ENCODE measurements around the gene CREM. TPM values are rescaled to one million over a fixed set of nuclear protein-coding genes. Genes with fewer than 3 reads are reported as not detected.

Gene CREM
- total and polyA plus RNA-seq, 2 experiments from 2014 or later = 41.9 to 53.2 TPM

DNA sequence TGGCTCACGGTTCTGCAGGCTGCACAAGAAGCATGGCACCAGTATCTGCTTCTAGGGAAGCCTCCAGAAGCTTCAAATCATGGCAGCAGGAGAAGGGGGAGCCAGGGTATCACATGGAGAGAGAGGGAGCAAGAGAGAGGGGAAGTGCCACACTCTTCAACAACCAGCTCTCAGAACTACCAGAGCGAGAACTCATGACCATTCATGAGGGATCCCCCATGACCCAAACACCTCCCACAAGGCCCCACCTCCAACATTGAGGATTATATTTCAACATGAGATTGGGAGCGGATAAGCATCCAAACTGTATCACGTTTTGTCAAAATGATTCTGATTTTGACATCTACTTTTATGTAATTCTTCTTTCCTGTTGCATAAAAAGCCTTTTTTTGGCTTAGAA is 38.5 kb downstream of the CREM start:
- no peak overlapping the region for H3K4me3 ChIP-seq

DNA sequence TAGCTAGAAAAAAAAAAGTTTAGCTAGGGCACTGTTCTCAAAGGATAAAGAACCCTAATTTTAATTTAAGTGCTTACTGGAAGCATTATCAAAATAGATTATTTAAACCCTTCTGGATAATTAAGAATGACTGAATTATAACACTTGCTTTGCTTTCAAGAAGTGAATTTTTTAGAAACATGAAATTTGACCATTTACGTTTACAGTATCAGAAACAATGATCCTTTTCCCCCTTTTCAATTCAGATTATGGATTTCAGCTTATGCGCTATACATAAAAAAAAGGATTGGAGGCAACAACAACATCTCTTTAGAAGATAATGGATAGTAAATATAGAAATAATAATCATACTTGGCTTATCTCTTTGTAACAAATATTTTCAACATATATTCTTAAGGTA is 39.2 kb downstream of the CREM start:
- no peak for DNase-seq (ENCODE audit: low spot score)
- H3K36me3 ChIP-seq (replicated peaks; ENCODE audit: insufficient read depth, low read depth) = no peaks in the 10 kb centered on the region
- H4K20me1 ChIP-seq (ENCODE audit: insufficient read depth, poor library complexity, severe bottlenecking) = no peaks in the 10 kb centered on the region
- no peaks in the 10 kb centered on the region for H3K79me2 ChIP-seq
- no peaks in the 10 kb centered on the region for H3K9me2 ChIP-seq (replicated peaks; ENCODE audit: insufficient read depth)
- WGBS (ENCODE audit: low lambda C conversion rate, missing lambda C conversion rate) = 97% methylated on average over 2 of the region's 2 CpGs
- no peak overlapping the region for H3K27ac ChIP-seq
- H3K4me1 ChIP-seq (ENCODE audit: insufficient read depth) = no peaks in the 10 kb centered on the region
- H3K9me3 ChIP-seq (ENCODE audit: low read depth) = no peaks in the 10 kb centered on the region
- TF ChIP-seq EZH2 (IDR thresholded peaks at IDR 0.05; ENCODE audit: borderline replicate concordance) (no peak), EZH2phosphoT487 (IDR thresholded peaks at IDR 0.05; ENCODE audit: low read depth, severe bottlenecking, unreplicated experiment) (no peak)
- TF ChIP-seq, protein P1, sequence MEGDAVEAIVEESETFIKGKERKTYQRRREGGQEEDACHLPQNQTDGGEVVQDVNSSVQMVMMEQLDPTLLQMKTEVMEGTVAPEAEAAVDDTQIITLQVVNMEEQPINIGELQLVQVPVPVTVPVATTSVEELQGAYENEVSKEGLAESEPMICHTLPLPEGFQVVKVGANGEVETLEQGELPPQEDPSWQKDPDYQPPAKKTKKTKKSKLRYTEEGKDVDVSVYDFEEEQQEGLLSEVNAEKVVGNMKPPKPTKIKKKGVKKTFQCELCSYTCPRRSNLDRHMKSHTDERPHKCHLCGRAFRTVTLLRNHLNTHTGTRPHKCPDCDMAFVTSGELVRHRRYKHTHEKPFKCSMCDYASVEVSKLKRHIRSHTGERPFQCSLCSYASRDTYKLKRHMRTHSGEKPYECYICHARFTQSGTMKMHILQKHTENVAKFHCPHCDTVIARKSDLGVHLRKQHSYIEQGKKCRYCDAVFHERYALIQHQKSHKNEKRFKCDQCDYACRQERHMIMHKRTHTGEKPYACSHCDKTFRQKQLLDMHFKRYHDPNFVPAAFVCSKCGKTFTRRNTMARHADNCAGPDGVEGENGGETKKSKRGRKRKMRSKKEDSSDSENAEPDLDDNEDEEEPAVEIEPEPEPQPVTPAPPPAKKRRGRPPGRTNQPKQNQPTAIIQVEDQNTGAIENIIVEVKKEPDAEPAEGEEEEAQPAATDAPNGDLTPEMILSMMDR (IDR thresholded peaks at IDR 0.05; ENCODE audit: poor library complexity) = no peak
- H2AFZ ChIP-seq = no peak overlapping the region
- no peaks in the 10 kb centered on the region for H3K27me3 ChIP-seq
- no peak overlapping the region for H3K4me2 ChIP-seq
- H3K4me3 ChIP-seq = no peak overlapping the region

More for the DNA sequence above, 38.5 kb downstream of the CREM start:
- WGBS (ENCODE audit: low lambda C conversion rate, missing lambda C conversion rate) = 97% methylated on average over 4 of the region's 4 CpGs
- no peak for TF ChIP-seq EZH2 (IDR thresholded peaks at IDR 0.05; ENCODE audit: borderline replicate concordance)
- TF ChIP-seq, protein P1 (IDR thresholded peaks at IDR 0.05; ENCODE audit: poor library complexity) = no peak
- no peak for TF ChIP-seq EZH2phosphoT487 (IDR thresholded peaks at IDR 0.05; ENCODE audit: low read depth, severe bottlenecking, unreplicated experiment)
- Histone ChIP-seq H3K27me3 (no peaks in the 10 kb centered on the region), H4K20me1 (ENCODE audit: insufficient read depth, poor library complexity, severe bottlenecking) (no peaks in the 10 kb centered on the region), H3K4me1 (ENCODE audit: insufficient read depth) (no peaks in the 10 kb centered on the region), H3K9me3 (ENCODE audit: low read depth) (no peaks in the 10 kb centered on the region), H3K79me2 (no peaks in the 10 kb centered on the region), H3K9me2 (replicated peaks; ENCODE audit: insufficient read depth) (no peaks in the 10 kb centered on the region), H3K27ac (no peak overlapping the region), H3K36me3 (replicated peaks; ENCODE audit: insufficient read depth, low read depth) (no peaks in the 10 kb centered on the region), H2AFZ (no peak overlapping the region), H3K4me2 (no peak overlapping the region)
- no peak for DNase-seq (ENCODE audit: low spot score)

DNA sequence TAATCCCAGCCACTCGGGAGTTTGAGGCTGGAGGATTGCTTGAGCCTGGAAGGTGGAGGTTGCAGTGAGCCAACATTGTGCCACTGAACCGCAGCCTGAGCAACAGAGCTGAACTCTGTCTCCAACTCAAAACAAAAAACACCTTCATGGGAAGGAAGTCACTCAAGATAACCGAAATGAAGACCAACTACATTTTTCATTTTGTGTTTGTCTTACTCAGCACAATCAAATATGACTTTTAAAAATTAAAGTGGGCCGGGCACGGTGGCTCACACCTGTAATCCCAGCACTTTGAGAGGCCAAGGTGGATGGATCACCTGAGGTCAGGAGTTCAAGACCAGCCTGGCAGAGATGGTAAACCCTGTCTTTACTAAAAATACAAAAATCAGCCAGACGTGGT is 40.0 kb downstream of the CREM start:
- WGBS (ENCODE audit: low lambda C conversion rate, missing lambda C conversion rate) = 95% methylated on average over 6 of the region's 6 CpGs
- no peaks in the 10 kb centered on the region for H3K27me3 ChIP-seq

More for the DNA sequence above, 40.0 kb downstream of the CREM start:
- TF ChIP-seq EZH2phosphoT487 (IDR thresholded peaks at IDR 0.05; ENCODE audit: low read depth, severe bottlenecking, unreplicated experiment) (no peak), EZH2 (IDR thresholded peaks at IDR 0.05; ENCODE audit: borderline replicate concordance) (no peak)
- TF ChIP-seq, protein P1 (IDR thresholded peaks at IDR 0.05; ENCODE audit: poor library complexity) = no peak
- no peak for DNase-seq (ENCODE audit: low spot score)
- Histone ChIP-seq H4K20me1 (ENCODE audit: insufficient read depth, poor library complexity, severe bottlenecking) (no peaks in the 10 kb centered on the region), H3K4me1 (ENCODE audit: insufficient read depth) (no peaks in the 10 kb centered on the region), H3K27ac (no peak overlapping the region), H3K9me3 (ENCODE audit: low read depth) (no peaks in the 10 kb centered on the region), H3K4me3 (no peak overlapping the region), H2AFZ (no peak overlapping the region), H3K36me3 (replicated peaks; ENCODE audit: insufficient read depth, low read depth) (no peaks in the 10 kb centered on the region), H3K4me2 (no peak overlapping the region), H3K79me2 (no peaks in the 10 kb centered on the region), H3K9me2 (replicated peaks; ENCODE audit: insufficient read depth) (no peaks in the 10 kb centered on the region)

Measured in hepatocyte (in vitro differentiated cells).